NOMO-1 (cell line): ENCODE measurements around the gene TSC22D4.

Source experiments
- DNase-seq, 2 experiments: peaks; one replicate each; lab custom pipeline; 2025; ENCODE audit not compliant: unreplicated experiment in 2 of 2; lab: John Stamatoyannopoulos, UW

Gene TSC22D4

DNA sequence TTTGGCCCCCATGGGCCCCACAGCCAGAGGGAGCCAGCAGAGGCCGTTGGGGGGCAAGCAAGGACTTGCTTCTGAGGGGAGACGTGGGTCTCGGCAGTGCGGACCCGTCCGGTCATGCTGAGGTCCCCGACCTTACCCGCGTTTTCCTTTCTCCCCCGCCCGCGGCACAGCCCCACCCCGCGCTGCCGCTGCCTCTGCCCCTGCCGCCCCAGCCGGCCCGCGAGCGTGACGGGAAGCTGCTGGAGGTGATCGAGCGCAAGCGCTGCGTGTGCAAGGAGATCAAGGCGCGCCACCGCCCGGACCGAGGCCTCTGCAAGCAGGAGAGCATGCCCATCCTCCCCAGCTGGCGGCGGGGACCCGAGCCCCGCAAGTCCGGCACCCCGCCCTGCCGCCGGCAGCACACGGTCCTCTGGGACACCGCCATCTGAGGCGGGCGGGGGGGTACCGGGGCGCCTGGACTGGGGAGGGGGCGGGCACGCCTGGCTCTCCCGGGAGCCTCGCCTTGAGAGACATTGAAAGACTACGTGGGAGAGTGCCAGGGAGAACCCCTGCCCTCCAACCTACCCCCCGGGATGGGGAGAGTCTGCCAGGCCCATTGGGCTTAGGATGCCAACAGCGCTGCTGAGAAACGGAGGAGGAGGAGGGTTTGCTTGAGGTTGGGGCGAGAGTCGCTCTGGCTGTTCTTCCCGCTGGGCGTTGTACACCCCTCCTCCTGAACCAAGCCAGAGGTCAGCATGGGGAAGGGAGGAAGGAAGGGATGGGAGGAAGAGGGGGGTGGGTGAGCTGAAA, 14.7 kb upstream of the TSC22D4 start:
- DNase-seq, result peak; percentile 30 to 40

GRCh38 chr7:100492738-100493475, 13.9 kb upstream of the TSC22D4 start:
- DNase-seq, result no peak

GRCh38 chr7:100491192-100491578, 12.2 kb upstream of the TSC22D4 start:
- DNase-seq, result no peak

- DNase-seq, result no peak
These were observed 11.6 kb upstream of the TSC22D4 start for GRCh38 chr7:100490483-100491191.

GRCh38 chr7:100489824-100490223, 10.8 kb upstream of the TSC22D4 start:
- peak; percentile 50 to 66 for DNase-seq

DNA sequence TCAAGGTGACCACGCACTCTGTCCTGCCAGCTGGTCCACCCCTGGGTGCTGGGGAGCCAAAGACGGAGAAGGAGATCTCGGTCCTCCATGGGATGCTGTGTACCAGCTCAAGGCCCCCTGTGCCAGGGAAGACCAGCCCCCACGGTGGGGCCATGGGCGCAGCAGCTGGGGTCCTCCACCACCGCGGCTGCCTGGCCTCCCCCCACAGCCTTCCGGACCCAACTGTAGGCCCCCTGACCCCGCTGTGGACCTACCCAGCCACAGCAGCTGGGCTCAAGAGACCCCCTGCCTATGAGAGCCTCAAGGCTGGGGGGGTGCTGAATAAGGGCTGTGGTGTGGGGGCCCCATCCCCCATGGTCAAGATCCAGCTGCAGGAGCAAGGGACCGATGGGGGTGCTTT, 10.1 kb upstream of the TSC22D4 start:
- no peak for DNase-seq

GRCh38 chr7:100488333-100489095, 9.5 kb upstream of the TSC22D4 start:
- DNase-seq, result no peak

DNA sequence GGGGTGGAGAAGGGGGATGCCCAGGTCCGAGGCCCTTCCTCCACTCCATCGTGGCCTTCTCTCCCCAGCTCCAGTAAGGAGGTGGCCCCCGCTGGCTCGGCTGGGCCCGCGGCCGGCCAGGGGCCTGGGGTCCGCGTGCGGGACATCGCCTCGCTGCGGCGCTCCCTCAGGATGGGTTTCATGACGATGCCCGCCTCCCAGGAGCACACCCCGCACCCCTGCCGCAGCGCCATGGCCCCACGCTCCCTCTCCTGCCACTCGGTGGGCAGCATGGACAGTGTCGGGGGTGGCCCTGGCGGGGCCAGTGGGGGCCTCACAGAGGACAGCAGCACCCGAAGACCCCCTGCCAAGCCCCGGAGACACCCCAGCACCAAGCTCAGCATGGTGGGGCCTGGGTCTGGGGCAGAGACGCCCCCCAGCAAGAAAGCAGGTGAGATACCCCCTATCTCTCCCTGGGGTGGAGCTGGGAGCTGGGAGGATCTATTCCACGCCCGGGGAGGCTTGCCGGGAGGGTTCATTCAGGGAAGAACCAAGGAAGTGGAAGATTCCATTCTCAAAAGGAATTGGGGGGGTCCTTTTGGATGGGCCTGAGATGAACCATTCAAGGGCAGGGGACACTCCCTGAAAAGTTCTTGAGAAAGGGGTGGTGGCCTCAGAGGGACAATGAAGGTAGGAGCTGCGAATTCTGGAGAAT, 7.9 kb upstream of the TSC22D4 start:
- DNase-seq, result no peak

GRCh38 chr7:100486111-100486636, 7.2 kb upstream of the TSC22D4 start:
- no peak for DNase-seq

- no peak for DNase-seq
These were observed 6.5 kb upstream of the TSC22D4 start for GRCh38 chr7:100485471-100485876.

- no peak for DNase-seq
These were observed 5.6 kb upstream of the TSC22D4 start for GRCh38 chr7:100484673-100485045.

- DNase-seq, result peak in 1 of 2 experiments; percentile 35
These were observed 5.0 kb upstream of the TSC22D4 start, which contains the start of gene NYAP1 for GRCh38 chr7:100483722-100484672. NYAP1 (plus strand) TSS chr7:100483927; CDS start chr7:100485312, 1,385 bp downstream.

DNA sequence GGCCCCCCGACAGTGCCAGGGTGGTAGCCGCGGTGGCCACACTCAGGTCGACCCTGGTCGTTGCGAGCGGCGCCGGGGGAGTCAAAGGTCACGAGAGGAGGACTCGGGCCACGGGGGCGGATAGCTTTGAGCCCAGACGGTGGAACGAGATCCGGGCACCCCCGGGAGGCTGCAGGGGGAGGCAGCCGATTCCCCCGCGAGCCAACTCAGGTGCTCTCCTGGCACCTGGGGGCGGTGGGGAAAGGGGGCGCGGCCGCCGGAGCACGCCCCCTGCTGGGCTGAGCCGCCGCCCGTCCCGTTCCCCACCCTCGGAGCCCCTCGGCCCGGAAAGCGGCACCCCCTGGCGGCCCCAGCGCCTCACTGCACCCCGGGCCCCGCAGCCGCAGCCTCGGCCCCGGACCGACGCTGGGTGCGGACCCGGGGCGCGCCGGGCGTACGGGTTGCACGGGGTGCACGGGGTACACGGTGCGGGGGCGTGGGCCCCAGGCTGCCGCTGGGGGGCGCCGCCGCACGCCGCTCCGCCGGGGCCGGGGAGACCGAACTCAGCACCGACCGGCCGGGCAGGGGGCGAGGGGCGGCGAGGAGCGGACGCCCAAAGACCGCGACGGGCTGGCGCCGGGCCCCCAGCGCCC, 4.2 kb upstream of the TSC22D4 start:
- peak; percentile 39 to 77 for DNase-seq

GRCh38 chr7:100482728-100483089, 3.7 kb upstream of the TSC22D4 start:
- no peak for DNase-seq

- DNase-seq, result no peak
These were observed 2.5 kb upstream of the TSC22D4 start for GRCh38 chr7:100481466-100481865.

DNA sequence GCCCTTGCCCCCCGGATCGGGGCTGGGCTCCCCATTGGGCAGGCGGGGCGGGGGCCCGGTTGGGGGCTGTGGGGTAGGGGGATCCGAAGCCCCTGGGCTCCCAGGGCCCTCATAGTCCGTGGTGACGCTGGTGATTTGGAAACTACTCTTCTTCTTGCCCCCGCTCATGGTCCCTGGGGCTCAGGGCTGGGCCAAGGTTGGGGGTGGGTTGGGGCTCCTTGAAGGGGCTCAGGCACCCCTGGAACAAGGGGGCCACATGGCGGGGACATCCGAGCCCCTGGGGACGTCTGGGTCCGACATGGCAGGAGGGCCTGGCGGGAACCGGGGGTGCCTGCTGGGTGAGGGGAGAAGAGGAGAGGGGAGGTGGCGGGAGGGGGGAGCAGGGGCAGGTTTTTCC, 1.1 kb downstream of the TSC22D4 start:
- DNase-seq, result no peak

- DNase-seq, result peak; percentile 25 to 32
These were observed 1.8 kb downstream of the TSC22D4 start for GRCh38 chr7:100476903-100477870.
